Esophagus squamous epithelium (tissue), 5 donors: Measurements from ENCODE around the gene HPCAL1. TPM values are rescaled to one million over a fixed set of nuclear protein-coding genes. Genes with fewer than 3 reads are reported as not detected.

Experiments
- DNase-seq: peaks from one replicate; lab custom pipeline; 2025; lab: John Stamatoyannopoulos, UW
- H3K27ac ChIP-seq, 4 donors: fragments of 200-600 bp; sonication (generic); one replicate each; pipeline ENCODE4 v1.5.1; 2016 to 2019; ENCODE audit warnings: mild to moderate bottlenecking in 1 of 4
- H3K27me3 ChIP-seq, 4 donors: fragments of 200-600 bp; sonication (generic); 1 replicate in 3 of 4; 2 replicates in 1 of 4; pipeline versions ENCODE4 v1.5.1 to v1.6.0; 2017 to 2021; ENCODE audit warnings: antibody characterized with exemption in 1 of 4
- H3K36me3 ChIP-seq, 3 donors: fragments of 200-600 bp; sonication (generic); one replicate each; pipeline ENCODE4 v1.5.1; 2016 to 2019
- H3K4me1 ChIP-seq, 3 donors: fragments of 200-600 bp; sonication (generic); one replicate each; pipeline ENCODE4 v1.5.1; 2017 to 2019
- H3K4me3 ChIP-seq, 4 donors: fragments of 200-600 bp; sonication (generic); 1 replicate in 3 of 4; 2 replicates in 1 of 4; pipeline ENCODE4 v1.5.1; 2016 to 2019; ENCODE audit warnings: mild to moderate bottlenecking in 2 of 4, moderate library complexity in 1 of 4
- H3K9me3 ChIP-seq, 3 donors: fragments of 200-600 bp; sonication (generic); one replicate each; pipeline ENCODE4 v1.5.1; 2016 to 2019
- POLR2A ChIP-seq, 4 donors: fragments of 450-650 bp; IDR thresholded peaks; one replicate each; pipeline ENCODE4 v1.6.1; 2017; ENCODE audit warnings: antibody characterized with exemption in 4 of 4, mild to moderate bottlenecking in 4 of 4, moderate library complexity in 3 of 4
- WGBS, 2 donors: methylation state at CpG; one replicate each; pipeline ENCODE4 v1.1.5; 2018; 5-methylcytosine and 5-hydroxymethylcytosine counted together
- intact Hi-C: fragments of 100-400 bp; cut with DNase I; formaldehyde crosslinking; loops from one replicate; pipeline ENCODE4 v1.15.0; 2022
- total RNA-seq, 4 donors: library from RNA; depleted of rRNA; stranded (reverse); fragments of >200 nt; gene quantifications; one replicate each; pipeline ENCODE4 v1.1.0, GENCODE V29; 2016
- TF ChIP-seq, protein P1 (sequence below), 6 experiments: fragments of 450-650 bp in 4 of 6; fragments of 200-600 bp in 2 of 6; sonication (generic) in 2 of 6; IDR thresholded peaks; one replicate each; pipeline ENCODE4 v1.5.1; 2016 to 2019; ENCODE audit warnings: antibody characterized with exemption in 6 of 6, mild to moderate bottlenecking in 4 of 6, moderate library complexity in 4 of 6
- donor health status: DM: yes; HTN: yes; CAD: no.

HPCAL1 gene
- total RNA-seq, 4 donors from 2014 or later: 13.2 to 26.4 (median 20.5) TPM

DNA sequence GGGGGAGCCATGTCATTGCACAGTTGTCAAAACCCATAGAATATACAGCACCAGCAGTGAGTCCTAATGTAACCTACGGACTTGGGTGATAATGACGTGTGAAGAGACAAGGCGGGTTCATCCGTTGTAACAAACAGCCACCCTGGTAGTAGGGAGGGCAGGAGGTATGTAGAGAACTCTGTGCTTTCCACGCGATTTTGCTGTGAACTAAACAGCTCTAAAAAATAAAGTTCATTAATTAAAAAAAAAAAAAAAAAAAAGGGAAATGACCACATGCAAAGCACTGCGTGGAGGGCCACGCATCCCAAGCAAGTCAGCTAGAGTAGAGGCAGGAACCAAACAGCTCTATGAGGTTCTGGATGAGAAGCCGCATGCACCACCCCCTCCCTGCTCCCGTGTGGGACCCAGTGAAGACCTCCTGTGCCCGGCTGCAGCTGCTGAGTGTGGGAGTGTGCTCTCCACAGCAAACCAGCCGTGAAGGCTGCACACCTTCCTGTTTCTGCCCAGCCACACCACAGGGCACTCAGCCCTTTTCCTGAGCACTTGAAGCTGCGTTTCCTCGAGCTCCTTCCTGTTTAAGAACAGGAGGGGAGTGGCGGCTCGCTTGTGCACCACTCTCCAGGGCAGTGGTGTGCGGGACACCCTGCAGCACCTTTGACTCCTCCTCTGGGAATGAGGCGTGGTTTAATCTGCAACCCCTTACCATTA, 79.8 kb downstream of the HPCAL1 start:
- peaks cover 8 to 63% (median 29%) of the 10 kb centered on the region in 3 donors for H3K4me1 ChIP-seq
- peak overlapping the region in 1 of 4 donors; percentile 28 for H3K4me3 ChIP-seq
- H3K27ac ChIP-seq: peak overlapping the region in 1 of 4 donors; percentile 21

DNA sequence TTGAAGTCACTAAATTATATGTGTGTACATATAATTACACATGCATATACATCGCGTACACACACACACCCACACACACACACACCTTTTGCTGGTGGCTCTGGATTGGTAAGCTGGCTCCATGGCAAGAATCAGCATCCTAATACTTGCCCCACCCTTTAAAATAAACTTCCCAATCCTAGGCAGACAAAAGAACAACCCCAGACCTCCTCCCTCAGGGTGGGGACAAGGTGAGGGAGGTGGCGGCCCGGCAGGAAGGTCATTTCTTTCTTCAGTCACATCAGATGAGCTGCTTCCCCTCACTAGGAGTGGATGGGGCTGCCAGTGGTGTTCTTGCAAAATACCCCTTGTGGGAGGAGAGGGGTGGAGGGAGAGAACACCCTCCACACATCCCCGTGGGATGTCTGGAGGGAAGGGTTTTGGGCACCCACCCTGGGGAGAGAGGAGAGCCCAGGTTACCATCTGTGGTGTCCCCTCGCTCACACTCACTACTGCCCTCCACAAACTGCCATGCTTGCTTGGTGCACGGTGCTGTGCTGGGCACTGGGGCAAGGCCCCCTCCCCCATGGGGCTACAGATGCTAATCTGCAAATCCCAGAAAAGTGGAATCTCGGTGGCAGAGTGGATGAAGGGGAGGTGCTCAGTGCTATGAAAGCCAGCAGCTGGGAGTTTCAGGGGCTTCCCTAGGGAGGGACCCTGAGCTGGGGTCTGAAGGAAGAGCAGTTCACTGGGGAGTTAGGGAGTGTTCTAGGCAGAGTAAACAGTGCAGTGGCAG, 81.4 kb downstream of the HPCAL1 start:
- TF ChIP-seq, protein P1, sequence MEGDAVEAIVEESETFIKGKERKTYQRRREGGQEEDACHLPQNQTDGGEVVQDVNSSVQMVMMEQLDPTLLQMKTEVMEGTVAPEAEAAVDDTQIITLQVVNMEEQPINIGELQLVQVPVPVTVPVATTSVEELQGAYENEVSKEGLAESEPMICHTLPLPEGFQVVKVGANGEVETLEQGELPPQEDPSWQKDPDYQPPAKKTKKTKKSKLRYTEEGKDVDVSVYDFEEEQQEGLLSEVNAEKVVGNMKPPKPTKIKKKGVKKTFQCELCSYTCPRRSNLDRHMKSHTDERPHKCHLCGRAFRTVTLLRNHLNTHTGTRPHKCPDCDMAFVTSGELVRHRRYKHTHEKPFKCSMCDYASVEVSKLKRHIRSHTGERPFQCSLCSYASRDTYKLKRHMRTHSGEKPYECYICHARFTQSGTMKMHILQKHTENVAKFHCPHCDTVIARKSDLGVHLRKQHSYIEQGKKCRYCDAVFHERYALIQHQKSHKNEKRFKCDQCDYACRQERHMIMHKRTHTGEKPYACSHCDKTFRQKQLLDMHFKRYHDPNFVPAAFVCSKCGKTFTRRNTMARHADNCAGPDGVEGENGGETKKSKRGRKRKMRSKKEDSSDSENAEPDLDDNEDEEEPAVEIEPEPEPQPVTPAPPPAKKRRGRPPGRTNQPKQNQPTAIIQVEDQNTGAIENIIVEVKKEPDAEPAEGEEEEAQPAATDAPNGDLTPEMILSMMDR (IDR thresholded peaks at IDR 0.05): no peak
- no peak for TF ChIP-seq POLR2A (IDR thresholded peaks at IDR 0.05)
- intact Hi-C loops: no loop called here
- no peak for DNase-seq
- Histone ChIP-seq H3K9me3 (no peaks in the 10 kb centered on the region), H3K27ac (no peak overlapping the region), H3K4me1 (peaks cover 8 to 68% (median 29%) of the 10 kb centered on the region in 3 donors), H3K27me3 (no peaks in the 10 kb centered on the region), H3K36me3 (no peaks in the 10 kb centered on the region), H3K4me3 (no peak overlapping the region)
- 54 to 56% methylated on average over 3 to 8 of the region's 8 CpGs for WGBS, 2 donors

More for the DNA sequence above, 79.8 kb downstream of the HPCAL1 start:
- intact Hi-C loops: no loop called here
- Histone ChIP-seq H3K36me3 (no peaks in the 10 kb centered on the region), H3K9me3 (no peaks in the 10 kb centered on the region), H3K27me3 (no peaks in the 10 kb centered on the region)
- DNase-seq: peak; percentile 4
- WGBS, 2 donors: 38 to 60% methylated on average over 9 to 18 of the region's 18 CpGs
- no peak for TF ChIP-seq POLR2A (IDR thresholded peaks at IDR 0.05)
- TF ChIP-seq, protein P1 (IDR thresholded peaks at IDR 0.05): no peak

- Histone ChIP-seq H3K36me3 (no peaks in the 10 kb centered on the region), H3K27ac (no peak overlapping the region), H3K27me3 (no peaks in the 10 kb centered on the region), H3K4me3 (no peak overlapping the region), H3K4me1 (peaks cover 13 to 69% (median 29%) of the 10 kb centered on the region in 3 donors), H3K9me3 (no peaks in the 10 kb centered on the region)
- DNase-seq: no peak
- WGBS, 2 donors: 85 to 92% methylated on average over 13 to 17 of the region's 17 CpGs
- TF ChIP-seq POLR2A (IDR thresholded peaks at IDR 0.05): no peak
- TF ChIP-seq, protein P1 (IDR thresholded peaks at IDR 0.05): no peak
- intact Hi-C loops: no loop called here
Measured at GRCh38 chr2:10385501-10385900, 82.8 kb downstream of the HPCAL1 start.

DNA sequence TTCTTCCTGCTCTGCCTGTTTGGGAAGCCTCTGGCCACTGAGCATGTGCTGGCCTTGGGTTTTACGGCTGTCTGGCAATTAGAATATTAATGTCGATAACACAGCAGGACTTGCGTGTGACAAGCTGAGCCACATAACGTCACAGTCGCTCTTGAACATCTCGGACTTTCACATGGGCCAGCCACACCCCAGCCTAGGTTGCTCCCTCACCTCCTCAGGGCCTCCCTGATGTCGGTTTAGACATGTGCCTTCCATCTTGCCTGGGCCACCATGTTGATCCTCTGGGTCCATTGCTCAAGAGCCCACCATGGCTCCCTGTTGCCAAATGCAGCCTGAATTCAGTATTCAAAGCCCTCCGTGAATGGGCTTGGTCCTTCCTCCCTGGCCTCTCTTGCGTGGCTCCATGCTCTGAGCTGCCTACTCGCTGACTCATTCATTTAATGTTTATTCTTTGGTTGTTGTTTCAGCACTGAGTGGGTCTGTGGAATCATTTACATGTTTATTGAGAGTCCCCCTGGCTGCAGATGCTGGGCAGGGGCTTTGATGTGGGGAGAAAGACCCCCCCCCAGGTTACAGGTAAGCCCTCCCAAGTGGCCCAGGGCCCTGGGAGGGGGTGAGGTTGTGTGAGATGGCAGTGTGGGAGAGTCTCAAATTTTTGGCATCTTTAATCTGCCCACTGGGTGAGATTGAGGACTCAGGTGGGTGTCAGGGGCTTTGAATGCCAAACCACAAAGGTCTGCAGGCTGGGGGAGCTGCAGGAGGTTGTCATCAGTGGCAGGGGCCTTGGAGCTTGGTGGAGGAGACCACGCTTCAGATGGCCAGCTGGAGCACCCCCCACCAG, 83.4 kb downstream of the HPCAL1 start:
- 80 to 85% methylated on average over 7 to 8 of the region's 11 CpGs for WGBS, 2 donors
- Histone ChIP-seq H3K36me3 (no peaks in the 10 kb centered on the region), H3K27ac (no peak overlapping the region), H3K4me1 (peaks cover 19 to 69% (median 34%) of the 10 kb centered on the region in 3 donors), H3K4me3 (no peak overlapping the region), H3K27me3 (no peaks in the 10 kb centered on the region), H3K9me3 (no peaks in the 10 kb centered on the region)
- no peak for TF ChIP-seq POLR2A (IDR thresholded peaks at IDR 0.05)
- TF ChIP-seq, protein P1 (IDR thresholded peaks at IDR 0.05): no peak
- DNase-seq: no peak
- intact Hi-C loops: no loop called here
